HG02642 (cell line): Measurements from ENCODE around the gene CFAP46.
"Not testable (repeated sequence)": the region's sequence is repeated elsewhere in the genome, so short reads cannot be mapped to it uniquely, and the experiment has no call there.

Experiments
- ATAC-seq: cut with Tn5 transposase; IDR thresholded peaks from one replicate; pipeline ENCODE4 v1.9.1; 2021; ENCODE audit warnings: mild to moderate bottlenecking; ENCODE audit not compliant: unreplicated experiment, poor library complexity

The CFAP46 gene

GRCh38 chr10:132784866-132785722 lies 157.3 kb downstream of the CFAP46 start:
- ATAC-seq = no peak

GRCh38 chr10:132783940-132784865 lies 158.2 kb downstream of the CFAP46 start:
- no peak for ATAC-seq

- ATAC-seq = no peak
Observed at GRCh38 chr10:132783165-132783939, 159.0 kb downstream of the CFAP46 start.

- no peak for ATAC-seq
Observed at GRCh38 chr10:132781556-132781955, 160.8 kb downstream of the CFAP46 start.

- no peak for ATAC-seq
Observed at GRCh38 chr10:132780356-132780755, 162.0 kb downstream of the CFAP46 start.

GRCh38 chr10:132779549-132780294 lies 162.6 kb downstream of the CFAP46 start:
- no peak for ATAC-seq

GRCh38 chr10:132777441-132777840 lies 164.9 kb downstream of the CFAP46 start:
- no peak for ATAC-seq

GRCh38 chr10:132776821-132777220 lies 165.5 kb downstream of the CFAP46 start:
- ATAC-seq = no peak

GRCh38 chr10:132776186-132776585 lies 166.2 kb downstream of the CFAP46 start:
- ATAC-seq = no peak

- ATAC-seq = no peak
Observed at GRCh38 chr10:132774902-132775863, 167.2 kb downstream of the CFAP46 start.

GRCh38 chr10:132774181-132774901 lies 168.0 kb downstream of the CFAP46 start:
- no peak for ATAC-seq

GRCh38 chr10:132772816-132773215 lies 169.6 kb downstream of the CFAP46 start:
- ATAC-seq = not testable (repeated sequence)

GRCh38 chr10:132770061-132771021 lies 172.0 kb downstream of the CFAP46 start:
- no peak for ATAC-seq

- no peak for ATAC-seq
Observed at GRCh38 chr10:132768346-132769248, 173.8 kb downstream of the CFAP46 start.

- no peak for ATAC-seq
Observed at GRCh38 chr10:132766291-132766690, 176.1 kb downstream of the CFAP46 start.

- no peak for ATAC-seq
Observed at GRCh38 chr10:132765435-132765834, 176.9 kb downstream of the CFAP46 start.
